Left renal pelvis (tissue), 4 donors: Measurements from ENCODE around the gene ROPN1L. TPM values are rescaled to one million over a fixed set of nuclear protein-coding genes. Genes with fewer than 3 reads are reported as not detected.
A peak's percentile ranks its signal among the peaks of the same experiment; 100 is the strongest.

ENCODE experiments used
- DNase-seq, 4 donors: peaks; one replicate each; pipeline ENCODE4 v3.0.0-alpha.2; 2013; ENCODE audit warnings: low read depth in 4 of 4, low spot score in 3 of 4
- polyA plus RNA-seq, 4 donors: library from polyadenylated mRNA; unstranded; fragments of 120-200 nt; gene quantifications; one replicate each; pipeline ENCODE4 v1.2.1, GENCODE V29; 2013; ENCODE audit not compliant: insufficient read length in 4 of 4

ROPN1L gene
- polyA plus RNA-seq, 4 donors = 0.12 to 0.89 (median 0.68) TPM

GRCh38 chr5:10427201-10427600 lies 14.5 kb upstream of the ROPN1L start:
- no peak for DNase-seq

GRCh38 chr5:10427978-10428377 lies 13.7 kb upstream of the ROPN1L start:
- no peak for DNase-seq

DNA sequence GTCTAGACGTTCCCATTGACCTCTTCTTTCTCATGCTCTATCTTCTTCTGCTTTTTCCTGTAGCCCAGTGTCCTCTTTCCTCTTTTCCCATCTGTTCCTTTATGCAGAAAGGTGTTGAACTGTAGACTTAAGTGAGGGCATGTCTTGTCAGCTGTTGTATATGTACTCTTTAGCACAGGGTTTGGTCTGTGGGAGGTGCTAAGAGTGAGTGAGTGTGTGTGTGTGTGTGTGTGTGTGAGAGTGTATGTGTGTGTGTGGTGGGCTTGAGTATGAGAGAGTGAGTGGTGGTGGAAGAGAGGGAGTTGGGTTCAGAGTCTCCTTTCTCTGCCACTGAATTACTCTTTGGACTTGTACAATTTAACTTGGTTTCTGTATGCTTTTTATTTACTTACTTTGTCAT lies 10.3 kb upstream of the ROPN1L start:
- DNase-seq = no peak

GRCh38 chr5:10432059-10433008 lies 9.3 kb upstream of the ROPN1L start:
- no peak for DNase-seq

- DNase-seq = no peak
Measured at GRCh38 chr5:10434392-10434791, 7.3 kb upstream of the ROPN1L start.

DNA sequence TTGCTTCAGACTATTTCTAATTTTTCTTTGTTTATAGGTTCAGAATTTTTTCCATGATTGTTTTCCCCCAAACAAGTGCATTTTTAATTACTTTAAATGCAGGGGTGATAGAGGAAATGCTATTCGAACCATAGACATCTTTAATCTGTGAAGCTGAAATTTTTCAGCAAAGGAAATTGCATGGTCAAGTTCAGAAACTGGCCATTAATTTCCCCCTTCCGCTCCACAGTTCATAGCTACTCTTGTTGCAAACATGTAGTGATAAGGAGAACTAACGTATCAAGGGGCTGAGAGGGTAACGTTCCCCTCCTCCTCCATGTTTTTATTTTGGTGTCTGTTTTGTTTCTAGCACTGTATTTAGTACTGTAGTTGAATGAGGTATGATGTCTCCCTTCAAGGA lies 3.4 kb upstream of the ROPN1L start:
- DNase-seq = no peak

DNA sequence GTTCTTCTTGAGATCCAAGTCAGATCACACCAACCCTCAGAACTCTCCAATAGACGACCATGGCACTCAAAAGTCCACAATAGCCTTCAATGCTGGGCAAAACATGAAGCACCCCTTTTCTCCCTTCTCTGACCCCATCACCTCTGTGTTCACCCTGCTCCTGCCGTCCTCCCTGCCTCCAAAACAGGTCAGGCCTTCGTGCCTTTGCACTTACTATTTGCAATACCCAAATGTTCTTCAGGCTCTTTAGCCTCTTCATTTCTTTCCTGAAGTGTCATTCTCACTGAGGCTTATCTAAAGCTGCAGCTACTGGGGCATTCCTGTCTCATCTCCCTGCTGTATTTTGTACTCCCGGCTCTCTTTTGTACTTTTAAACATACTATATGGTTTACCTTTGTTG lies 2.0 kb upstream of the ROPN1L start:
- no peak for DNase-seq

DNA sequence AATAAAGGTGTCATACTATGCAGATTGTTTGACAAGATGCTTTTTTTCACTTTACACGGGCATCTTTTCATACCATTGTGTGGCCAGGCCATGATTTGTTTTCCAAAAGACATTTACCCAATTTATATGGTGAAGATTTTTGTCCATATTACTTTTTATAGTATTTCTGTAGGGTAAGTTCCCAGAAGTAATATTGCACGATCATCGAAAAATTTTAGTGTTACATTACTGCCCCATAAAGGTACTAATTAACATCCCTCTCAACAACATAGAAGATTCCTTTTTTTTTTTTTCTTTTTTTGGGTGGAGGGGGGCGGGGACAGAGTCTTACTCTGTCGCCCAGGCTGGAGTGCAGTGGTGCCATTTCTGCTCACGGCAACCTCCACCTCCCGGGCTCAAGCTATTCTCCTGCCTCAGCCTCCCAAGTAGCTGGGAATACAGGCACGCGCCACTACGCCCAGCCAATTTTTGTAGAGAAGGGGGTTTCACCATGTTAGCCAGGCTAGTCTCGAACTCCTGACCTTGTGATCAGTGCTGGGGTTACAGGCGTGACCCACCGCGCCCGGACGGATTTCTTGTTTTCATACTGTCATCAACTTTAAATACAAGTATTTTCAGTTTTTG lies 1.2 kb upstream of the ROPN1L start:
- no peak for DNase-seq

DNA sequence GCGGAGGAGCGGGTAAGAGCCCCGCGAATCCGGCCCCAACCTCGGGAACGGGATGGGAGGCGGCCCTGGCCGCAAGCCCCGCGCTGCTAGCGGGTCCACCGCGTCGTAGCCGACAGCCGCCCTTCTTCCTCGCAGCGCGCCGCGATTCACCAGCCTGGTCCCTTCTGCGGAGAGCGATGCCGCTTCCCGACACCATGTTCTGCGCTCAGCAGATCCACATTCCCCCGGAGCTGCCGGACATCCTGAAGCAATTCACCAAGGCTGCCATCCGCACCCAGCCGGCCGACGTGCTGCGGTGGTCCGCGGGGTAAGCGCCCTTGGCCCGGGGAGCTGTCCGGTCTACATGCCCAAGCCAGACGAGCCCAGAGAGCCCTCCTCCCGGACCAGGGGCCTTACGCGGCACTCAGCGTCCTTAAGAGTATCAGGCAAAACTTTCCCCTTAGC lies 335 bp downstream of the ROPN1L start:
- DNase-seq = no peak

GRCh38 chr5:10442576-10442975 lies 897 bp downstream of the ROPN1L start:
- DNase-seq = no peak

GRCh38 chr5:10445352-10445751 lies 3.7 kb downstream of the ROPN1L start:
- no peak for DNase-seq

GRCh38 chr5:10446490-10446889 lies 4.8 kb downstream of the ROPN1L start:
- DNase-seq = no peak

GRCh38 chr5:10447041-10447440 lies 5.4 kb downstream of the ROPN1L start:
- no peak for DNase-seq

DNA sequence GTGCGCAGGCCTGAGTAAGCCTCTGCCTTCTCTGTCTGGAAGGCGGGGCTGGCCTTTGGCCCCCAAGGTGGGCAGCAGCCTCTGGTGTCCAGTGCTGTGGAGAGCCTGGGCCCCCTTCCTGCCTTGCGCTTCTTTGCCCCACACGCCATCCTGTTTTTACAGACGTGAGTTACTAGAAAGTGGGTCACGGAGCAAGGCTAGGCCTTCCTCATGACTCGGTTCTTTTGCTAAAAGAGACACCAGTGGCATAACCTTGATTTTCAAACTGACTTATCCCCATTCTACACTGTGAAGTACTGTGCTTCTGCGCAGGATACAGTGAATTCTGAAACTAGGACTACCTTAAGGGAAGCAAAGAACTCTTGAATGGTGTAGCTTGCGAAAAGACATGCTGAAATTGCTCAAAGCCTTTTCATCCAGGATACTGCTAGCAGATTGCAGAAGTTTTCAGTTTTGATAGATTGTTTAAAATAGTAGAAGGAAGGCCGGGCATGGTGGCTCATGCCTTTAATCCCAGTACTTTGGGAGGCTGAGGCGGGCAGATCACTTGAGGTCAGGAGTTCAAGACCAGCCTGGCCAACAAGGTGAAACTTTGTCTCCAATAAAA lies 7.2 kb downstream of the ROPN1L start:
- no peak for DNase-seq

- DNase-seq = no peak
Measured at GRCh38 chr5:10451137-10451824, 9.6 kb downstream of the ROPN1L start.

DNA sequence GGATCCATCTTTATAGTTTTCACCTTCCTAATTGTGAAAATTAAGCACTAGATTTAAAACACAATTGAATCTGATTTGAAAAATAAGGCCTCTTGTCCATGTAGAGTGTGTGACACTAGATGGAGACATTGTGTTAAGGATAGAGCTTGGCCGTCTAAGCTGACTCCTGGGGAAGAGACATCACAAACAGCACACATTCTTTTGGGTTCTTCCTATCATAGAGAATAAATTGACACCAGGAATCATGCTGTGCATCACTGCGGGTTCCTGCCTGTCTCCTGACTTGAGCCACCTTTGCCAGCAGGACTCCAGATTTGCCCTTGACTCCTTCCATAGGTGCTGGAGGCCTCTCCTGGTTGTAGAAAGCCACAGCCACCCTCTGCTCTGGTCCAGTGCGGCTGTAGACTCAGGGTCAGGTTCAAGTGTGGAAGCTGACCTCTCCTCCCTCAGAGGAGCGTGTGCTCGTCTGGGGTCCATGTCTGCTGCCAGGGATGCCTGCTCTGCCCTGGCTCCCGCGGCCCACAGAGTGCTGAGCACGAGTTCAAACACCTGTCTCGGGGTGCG lies 11.2 kb downstream of the ROPN1L start:
- DNase-seq = peak in 3 of 4 donors; percentile 39 to 44 (median 43)

DNA sequence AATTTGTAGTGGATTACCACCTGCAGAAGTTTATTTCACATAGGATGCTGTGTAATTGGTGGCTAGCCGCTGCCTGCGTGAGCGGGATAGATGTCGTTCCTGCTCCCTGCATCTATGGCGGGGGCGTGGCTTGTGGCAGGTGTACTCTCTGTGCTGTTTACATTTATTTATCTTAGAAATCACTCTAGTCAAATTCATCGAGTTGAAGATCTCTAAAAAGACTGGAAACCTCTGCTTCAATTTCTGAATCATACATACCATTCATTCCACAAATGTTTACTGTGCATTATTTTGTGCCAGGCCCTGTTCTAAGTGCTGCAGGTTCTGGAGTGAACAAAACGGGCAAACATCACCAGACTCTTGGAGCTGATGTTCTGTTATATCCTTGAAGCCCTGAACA lies 11.9 kb downstream of the ROPN1L start:
- DNase-seq = no peak

DNA sequence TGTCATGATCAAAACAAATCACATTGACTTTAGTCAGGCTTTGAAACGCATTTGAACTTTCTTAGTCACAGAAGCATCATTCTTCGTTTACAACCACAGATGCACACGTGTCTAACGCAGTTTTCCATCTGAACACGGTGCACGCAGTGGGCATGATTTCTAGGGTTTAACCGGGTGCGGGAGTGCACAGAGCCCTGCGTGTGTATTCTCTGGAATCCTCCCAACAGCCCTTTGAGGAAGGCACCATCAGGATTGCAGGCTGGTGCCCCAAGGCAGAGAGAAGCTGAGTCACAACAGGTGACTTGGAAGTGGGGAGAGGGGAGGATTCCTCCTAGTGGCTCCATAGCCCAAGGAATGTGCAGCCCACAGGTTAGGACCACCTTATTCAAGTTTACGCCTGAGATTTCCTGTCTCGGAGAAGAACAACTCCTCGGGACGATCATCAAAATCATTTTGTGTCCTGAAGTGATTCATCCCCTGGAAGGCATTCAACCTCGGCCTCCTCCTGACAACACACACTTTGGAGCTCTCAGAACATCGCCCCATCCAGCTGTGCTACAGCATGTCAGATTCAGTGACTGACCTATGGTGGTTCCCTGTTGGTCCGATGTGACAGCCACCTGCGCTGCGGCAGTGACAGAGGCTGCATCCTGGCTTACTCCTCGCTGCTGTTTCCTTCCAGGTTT lies 13.1 kb downstream of the ROPN1L start:
- no peak for DNase-seq

DNA sequence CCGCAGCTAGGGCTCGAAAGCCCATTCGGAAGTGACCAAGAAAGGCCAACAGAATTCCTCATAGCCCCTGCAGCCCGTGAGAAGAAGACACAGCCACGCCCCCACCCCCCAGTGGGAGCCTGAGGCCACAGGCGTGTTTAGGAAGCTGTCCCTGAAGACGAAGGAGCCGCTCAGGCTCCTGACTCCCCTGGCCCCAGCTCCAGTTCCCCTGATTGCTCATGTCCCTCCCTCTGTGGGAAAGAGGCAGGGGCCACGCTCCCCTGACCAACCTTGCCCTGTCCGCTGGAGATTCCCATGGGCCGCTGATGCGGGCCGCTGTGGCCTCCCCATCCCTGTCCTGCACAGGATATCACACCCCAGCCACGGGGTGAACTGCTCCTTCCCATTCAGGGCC lies 13.6 kb downstream of the ROPN1L start:
- no peak for DNase-seq
